Colonic mucosa (tissue), 4 donors: Measurements from ENCODE around the gene ATP4A. TPM values are rescaled to one million over a fixed set of nuclear protein-coding genes. Genes with fewer than 3 reads are reported as not detected.

Experiments used
- DNase-seq: peaks from one replicate; pipeline ENCODE4 v3.0.0-alpha.2; 2020
- H3K27ac ChIP-seq: fragments of 200-600 bp; one replicate; pipeline ENCODE4 v1.8.0; 2021
- H3K27me3 ChIP-seq: fragments of 200-600 bp; one replicate; pipeline ENCODE4 v1.8.0; 2021
- H3K36me3 ChIP-seq: fragments of 200-600 bp; one replicate; pipeline ENCODE4 v1.8.0; 2021
- H3K4me1 ChIP-seq: fragments of 200-600 bp; one replicate; pipeline ENCODE4 v1.8.0; 2021; ENCODE audit warnings: mild to moderate bottlenecking
- H3K4me3 ChIP-seq: fragments of 200-600 bp; one replicate; pipeline ENCODE4 v1.8.0; 2021
- H3K9ac ChIP-seq, 2 donors: one replicate each; pipeline ENCODE4 v1.7.0; 2013; ENCODE audit warnings: control low read depth in 2 of 2, low read depth in 2 of 2, low read length in 2 of 2
- H3K9me3 ChIP-seq: fragments of 200-600 bp; one replicate; pipeline ENCODE4 v1.8.0; 2021
- intact Hi-C: fragments of 100-400 bp; cut with DNase I; formaldehyde crosslinking; loops from one replicate; pipeline ENCODE4 v1.14.1; 2022
- total RNA-seq, 2 donors: library from RNA; stranded (reverse); fragmentation: NEBNext Ultra II Directional in 1 of 2; extraction: Animal tissue kit (Norgen Biotek cat#: 25700) in 1 of 2; gene quantifications; one replicate each; pipeline ENCODE4 v1.2.1, GENCODE V29; 2021
- TF ChIP-seq, protein P1 (sequence below): fragments of 200-600 bp; IDR thresholded peaks from one replicate; pipeline ENCODE4 v1.8.0; 2022; ENCODE audit warnings: antibody characterized with exemption, mild to moderate bottlenecking
- donor health status: healthy.
- donor health status: DM: no; HTN: no; CAD: no.
- donor health status: DM: no; HTN: no; CAD: no.

The ATP4A gene
- total RNA-seq, 2 donors from 2014 or later: not detected

DNA sequence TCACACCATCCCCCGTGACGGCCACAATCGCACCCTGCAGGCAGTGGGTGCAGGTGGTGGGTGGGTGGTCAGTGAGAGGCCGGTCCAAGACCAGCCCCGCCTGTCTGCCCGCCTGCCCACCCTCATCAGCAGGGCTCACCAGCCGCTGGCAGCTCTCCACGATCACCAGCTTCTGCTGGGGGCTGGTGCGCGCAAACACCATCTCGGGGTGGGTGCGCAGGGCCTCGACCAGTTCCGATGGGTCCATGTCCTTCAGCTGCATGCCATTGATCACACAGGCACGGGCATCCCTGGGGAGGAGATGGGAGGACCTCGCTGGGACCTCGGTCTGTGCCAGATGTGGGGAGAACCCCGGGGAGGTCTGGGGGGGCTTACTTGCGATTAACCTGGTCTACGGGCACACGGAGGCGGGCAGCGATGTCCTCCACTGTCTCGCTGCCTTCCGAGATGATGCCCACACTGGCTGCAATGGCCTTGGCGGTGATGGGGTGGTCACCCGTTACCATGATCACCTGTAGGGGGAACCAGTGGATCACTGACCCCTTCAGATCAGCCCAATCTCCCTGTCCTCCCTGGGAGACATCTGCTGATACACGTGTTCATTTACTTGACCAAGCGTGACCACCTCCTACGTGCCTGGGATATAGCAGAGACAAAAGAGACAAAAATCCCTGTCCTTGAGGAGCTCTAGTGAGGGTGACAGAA lies 8.0 kb downstream of the ATP4A start:
- intact Hi-C loops: no loop called here
- Histone ChIP-seq H3K27ac (no peak overlapping the region), H3K27me3 (peaks cover 13% of the 10 kb centered on the region), H3K4me1 (peaks cover 3% of the 10 kb centered on the region), H3K4me3 (no peak overlapping the region), H3K36me3 (no peaks in the 10 kb centered on the region), H3K9me3 (no peaks in the 10 kb centered on the region), H3K9ac (no peak overlapping the region)
- no peak for DNase-seq
- TF ChIP-seq, protein P1, sequence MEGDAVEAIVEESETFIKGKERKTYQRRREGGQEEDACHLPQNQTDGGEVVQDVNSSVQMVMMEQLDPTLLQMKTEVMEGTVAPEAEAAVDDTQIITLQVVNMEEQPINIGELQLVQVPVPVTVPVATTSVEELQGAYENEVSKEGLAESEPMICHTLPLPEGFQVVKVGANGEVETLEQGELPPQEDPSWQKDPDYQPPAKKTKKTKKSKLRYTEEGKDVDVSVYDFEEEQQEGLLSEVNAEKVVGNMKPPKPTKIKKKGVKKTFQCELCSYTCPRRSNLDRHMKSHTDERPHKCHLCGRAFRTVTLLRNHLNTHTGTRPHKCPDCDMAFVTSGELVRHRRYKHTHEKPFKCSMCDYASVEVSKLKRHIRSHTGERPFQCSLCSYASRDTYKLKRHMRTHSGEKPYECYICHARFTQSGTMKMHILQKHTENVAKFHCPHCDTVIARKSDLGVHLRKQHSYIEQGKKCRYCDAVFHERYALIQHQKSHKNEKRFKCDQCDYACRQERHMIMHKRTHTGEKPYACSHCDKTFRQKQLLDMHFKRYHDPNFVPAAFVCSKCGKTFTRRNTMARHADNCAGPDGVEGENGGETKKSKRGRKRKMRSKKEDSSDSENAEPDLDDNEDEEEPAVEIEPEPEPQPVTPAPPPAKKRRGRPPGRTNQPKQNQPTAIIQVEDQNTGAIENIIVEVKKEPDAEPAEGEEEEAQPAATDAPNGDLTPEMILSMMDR: no peak

GRCh38 chr19:35554076-35554475 lies 9.4 kb downstream of the ATP4A start:
- H3K9ac ChIP-seq: no peak overlapping the region
- peaks cover 3% of the 10 kb centered on the region for H3K4me1 ChIP-seq
- H3K27me3 ChIP-seq: peaks cover 8% of the 10 kb centered on the region
- H3K27ac ChIP-seq: no peak overlapping the region
- no peak for DNase-seq
- no peak overlapping the region for H3K4me3 ChIP-seq
- intact Hi-C loops: no loop called here
- TF ChIP-seq, protein P1: no peak
- H3K9me3 ChIP-seq: no peaks in the 10 kb centered on the region
- H3K36me3 ChIP-seq: no peaks in the 10 kb centered on the region

GRCh38 chr19:35553385-35554000 lies 10.0 kb downstream of the ATP4A start:
- no peak for DNase-seq
- H3K27ac ChIP-seq: no peak overlapping the region
- peaks cover 4% of the 10 kb centered on the region for H3K27me3 ChIP-seq
- no peaks in the 10 kb centered on the region for H3K9me3 ChIP-seq
- no peaks in the 10 kb centered on the region for H3K36me3 ChIP-seq
- H3K4me3 ChIP-seq: no peak overlapping the region
- intact Hi-C loops: no loop called here
- TF ChIP-seq, protein P1: no peak
- peaks cover 3% of the 10 kb centered on the region for H3K4me1 ChIP-seq
- H3K9ac ChIP-seq: no peak overlapping the region

DNA sequence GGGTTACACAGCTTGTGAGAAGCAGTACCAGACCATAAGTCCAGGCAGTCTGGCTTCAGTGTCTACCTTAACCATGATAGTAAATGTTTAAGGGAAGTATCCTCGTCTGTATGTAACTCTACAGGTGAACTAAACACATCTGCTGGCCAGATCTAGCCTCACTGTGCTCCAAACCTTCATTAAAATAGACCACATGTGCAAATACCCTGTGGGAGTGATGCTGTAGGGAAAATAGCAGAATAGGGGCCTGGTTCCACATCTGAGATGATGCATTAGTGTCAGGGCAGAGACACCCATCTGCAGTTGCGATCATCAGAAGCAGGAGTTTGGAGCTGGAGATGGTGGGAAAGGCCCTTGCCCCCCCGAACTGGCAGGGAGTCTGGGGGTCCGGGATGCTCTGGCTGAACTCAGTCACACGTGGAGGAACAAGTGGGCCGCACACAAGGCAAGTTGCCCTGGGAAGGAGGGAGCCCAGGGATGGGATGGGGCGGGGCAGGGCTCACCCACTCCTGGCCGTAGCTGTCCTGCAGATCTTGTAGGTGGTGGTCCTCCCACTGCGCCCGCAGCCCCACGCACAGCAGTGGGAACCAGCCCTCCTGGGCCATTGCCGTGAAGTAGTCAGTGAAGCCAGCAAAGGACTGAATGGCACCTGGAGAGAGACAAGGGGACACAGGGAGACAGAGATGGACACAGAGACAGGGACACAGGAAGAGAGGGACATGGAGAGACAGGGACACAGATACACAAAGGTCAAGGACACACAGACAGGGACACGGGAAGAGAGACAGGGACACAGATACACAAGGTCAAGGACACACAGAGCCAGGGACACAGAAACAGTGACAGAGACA lies 10.7 kb downstream of the ATP4A start:
- intact Hi-C loops: no loop called here
- Histone ChIP-seq H3K36me3 (no peaks in the 10 kb centered on the region), H3K27ac (no peak overlapping the region), H3K4me3 (no peak overlapping the region), H3K27me3 (no peaks in the 10 kb centered on the region), H3K4me1 (no peaks in the 10 kb centered on the region), H3K9ac (no peak overlapping the region), H3K9me3 (no peaks in the 10 kb centered on the region)
- TF ChIP-seq, protein P1: no peak
- no peak for DNase-seq

DNA sequence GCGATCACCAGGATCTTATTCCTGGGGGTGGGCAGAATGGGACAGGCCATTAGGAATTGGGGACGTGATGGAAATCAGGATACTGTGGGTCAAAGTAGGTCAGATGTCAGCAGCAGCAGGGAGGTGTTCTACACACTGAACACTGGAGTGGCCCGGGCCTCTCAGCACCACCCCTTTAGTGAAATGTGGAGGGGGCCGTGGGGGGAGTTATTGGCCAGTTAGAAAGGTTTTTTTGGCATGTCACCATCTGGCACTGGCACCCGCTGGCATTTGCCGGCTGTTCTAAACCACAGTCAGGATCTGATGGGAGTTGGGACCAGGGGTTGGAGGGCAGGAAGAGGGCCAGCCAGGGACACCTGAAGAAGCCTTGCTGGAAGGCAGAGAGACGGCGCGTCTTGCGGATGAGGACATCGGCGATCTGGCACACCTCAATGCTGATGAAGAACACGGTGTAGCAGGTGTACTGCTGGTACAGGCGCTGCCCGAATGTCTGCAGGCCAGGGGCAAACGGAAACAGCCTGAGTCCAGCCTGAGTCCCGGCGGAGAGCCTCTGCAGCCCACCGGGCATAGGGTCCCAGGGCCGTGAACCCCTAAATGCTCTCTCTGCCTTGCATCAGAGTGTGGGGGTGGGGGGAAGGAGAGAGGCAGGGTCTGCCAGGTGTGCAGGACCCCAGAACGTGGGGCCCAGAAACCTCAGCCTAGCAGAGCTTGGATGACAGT lies 12.2 kb downstream of the ATP4A start:
- H3K27me3 ChIP-seq: no peaks in the 10 kb centered on the region
- no peak overlapping the region for H3K9ac ChIP-seq
- TF ChIP-seq, protein P1: no peak
- intact Hi-C loops: no loop called here
- DNase-seq: no peak
- no peaks in the 10 kb centered on the region for H3K9me3 ChIP-seq
- no peaks in the 10 kb centered on the region for H3K36me3 ChIP-seq
- H3K27ac ChIP-seq: no peak overlapping the region
- peaks cover 5% of the 10 kb centered on the region for H3K4me1 ChIP-seq
- H3K4me3 ChIP-seq: no peak overlapping the region
